HEK293T (cell line): ENCODE data around the gene CCDC134.
A peak's percentile ranks its signal among the peaks of the same experiment; 100 is the strongest.

Experiments
- BHLHE40 ChIP-seq: fragments of 450-650 bp; IDR thresholded peaks from 2 replicates; pipeline ENCODE4 v1.6.1; 2016; ENCODE audit warnings: mild to moderate bottlenecking, moderate library complexity, borderline replicate concordance
- CTBP1 ChIP-seq: fragments of 450-650 bp; IDR thresholded peaks from 2 replicates; pipeline ENCODE4 v1.6.1; 2016; ENCODE audit warnings: borderline replicate concordance
- ELF4 ChIP-seq: fragments of 450-650 bp; IDR thresholded peaks from 2 replicates; pipeline ENCODE4 v1.6.1; 2017; ENCODE audit warnings: antibody characterized with exemption
- FOXA1 ChIP-seq: fragments of 450-650 bp; IDR thresholded peaks from 2 replicates; pipeline ENCODE4 v1.6.1; 2016; ENCODE audit warnings: mild to moderate bottlenecking
- L3MBTL2 ChIP-seq: fragments of 450-650 bp; conservative IDR thresholded peaks from 2 replicates; pipeline ENCODE4 v1.6.1; 2016; ENCODE audit warnings: mild to moderate bottlenecking
- NFRKB ChIP-seq: fragments of 450-650 bp; IDR thresholded peaks from 2 replicates; pipeline ENCODE4 v1.6.1; 2016; ENCODE audit warnings: mild to moderate bottlenecking, moderate library complexity
- SP1 ChIP-seq: fragments of 450-650 bp; IDR thresholded peaks from 2 replicates; pipeline ENCODE4 v1.6.1; 2017
- SUZ12 ChIP-seq: fragments of 450-650 bp; IDR thresholded peaks from 2 replicates; pipeline ENCODE4 v1.6.1; 2016; ENCODE audit warnings: mild to moderate bottlenecking
- TARDBP ChIP-seq: fragments of 450-650 bp; IDR thresholded peaks from 2 replicates; pipeline ENCODE4 v1.6.1; 2016
- TF ChIP-seq, protein P1 (sequence below): fragments of 450-650 bp; IDR thresholded peaks from 2 replicates; pipeline ENCODE4 v1.6.1; 2016

DNA sequence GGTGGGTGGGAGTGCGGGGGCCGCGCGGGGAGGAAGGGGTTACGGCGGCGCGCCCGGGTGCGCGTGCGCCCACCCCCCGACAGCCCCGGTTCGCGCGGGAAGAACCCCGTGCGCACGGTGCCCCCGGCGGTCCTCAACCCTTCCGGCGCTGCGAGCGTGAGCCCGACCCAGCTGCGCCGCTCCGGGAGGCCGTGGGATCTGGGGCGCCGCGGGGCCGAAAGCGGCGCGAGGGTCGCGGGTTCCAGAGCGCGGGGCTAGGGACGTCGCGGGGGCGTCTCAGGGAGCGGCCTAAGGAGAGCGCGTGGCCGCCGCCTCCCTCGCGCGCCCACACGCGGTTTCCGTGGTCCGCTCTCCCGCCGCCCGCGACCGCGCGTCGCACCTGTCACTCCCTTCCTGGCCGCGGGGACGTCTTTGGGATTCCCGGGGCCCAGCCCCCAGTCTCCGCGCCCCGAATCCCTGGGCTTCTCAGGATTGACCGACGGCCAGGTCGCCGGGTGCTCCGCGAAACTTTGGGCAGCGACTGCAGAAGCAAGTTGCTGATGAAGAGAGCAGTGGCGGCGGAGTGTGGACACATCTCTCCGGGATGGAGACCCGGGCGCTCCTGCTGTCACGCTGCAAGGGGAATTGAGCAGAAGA, 33.0 kb downstream of the CCDC134 start:
- TF ChIP-seq CTBP1 = no peak
- peak; percentile 63 for TF ChIP-seq L3MBTL2
- TF ChIP-seq TARDBP = no peak
- no peak for TF ChIP-seq FOXA1
- no peak for TF ChIP-seq SUZ12
- TF ChIP-seq BHLHE40 = no peak
- no peak for TF ChIP-seq ELF4
- no peak for TF ChIP-seq NFRKB
- TF ChIP-seq, protein P1, sequence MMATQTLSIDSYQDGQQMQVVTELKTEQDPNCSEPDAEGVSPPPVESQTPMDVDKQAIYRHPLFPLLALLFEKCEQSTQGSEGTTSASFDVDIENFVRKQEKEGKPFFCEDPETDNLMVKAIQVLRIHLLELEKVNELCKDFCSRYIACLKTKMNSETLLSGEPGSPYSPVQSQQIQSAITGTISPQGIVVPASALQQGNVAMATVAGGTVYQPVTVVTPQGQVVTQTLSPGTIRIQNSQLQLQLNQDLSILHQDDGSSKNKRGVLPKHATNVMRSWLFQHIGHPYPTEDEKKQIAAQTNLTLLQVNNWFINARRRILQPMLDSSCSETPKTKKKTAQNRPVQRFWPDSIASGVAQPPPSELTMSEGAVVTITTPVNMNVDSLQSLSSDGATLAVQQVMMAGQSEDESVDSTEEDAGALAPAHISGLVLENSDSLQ = no peak
- TF ChIP-seq SP1 = no peak
